Right kidney (tissue), 1 donor: ENCODE data around the gene RHBDL2.
"Not testable (repeated sequence)": the region's sequence is repeated elsewhere in the genome, so short reads cannot be mapped to it uniquely, and the experiment has no call there.

Experiments
- DNase-seq: peaks from one replicate; pipeline ENCODE4 v3.0.0-alpha.2; 2016

The RHBDL2 gene

GRCh38 chr1:38875811-38876210 is 65.8 kb downstream of the RHBDL2 start:
- DNase-seq, result no peak

GRCh38 chr1:38873027-38873969 is 68.3 kb downstream of the RHBDL2 start, which contains the start of gene MYCBP:
Gene MYCBP (minus strand): TSS chr1:38873348. CDS start chr1:38873305, 43 bp downstream.
- peak; percentile 85 for DNase-seq

GRCh38 chr1:38872401-38873026 is 69.1 kb downstream of the RHBDL2 start:
- DNase-seq, result no peak

- no peak for DNase-seq
Observed at GRCh38 chr1:38870996-38871395, 70.6 kb downstream of the RHBDL2 start.

GRCh38 chr1:38867208-38867607 is 74.4 kb downstream of the RHBDL2 start:
- DNase-seq, result no peak

- DNase-seq, result no peak
Observed at GRCh38 chr1:38865112-38865715, 76.4 kb downstream of the RHBDL2 start.

- DNase-seq, result no peak
Observed at GRCh38 chr1:38860454-38860795, 81.2 kb downstream of the RHBDL2 start.

- peak; percentile 83 for DNase-seq
Observed at GRCh38 chr1:38859561-38860453, 81.8 kb downstream of the RHBDL2 start, which contains the start of gene RRAGC. Gene RRAGC (minus strand): TSS chr1:38859772. CDS start chr1:38859646, 126 bp downstream.

GRCh38 chr1:38858833-38859560 is 82.6 kb downstream of the RHBDL2 start:
- peak; percentile 78 for DNase-seq

GRCh38 chr1:38852780-38853179 is 88.8 kb downstream of the RHBDL2 start:
- no peak for DNase-seq

- DNase-seq, result no peak
Observed at GRCh38 chr1:38848071-38848470, 93.6 kb downstream of the RHBDL2 start.

GRCh38 chr1:38846210-38846609 is 95.4 kb downstream of the RHBDL2 start:
- no peak for DNase-seq

GRCh38 chr1:38845088-38845487 is 96.5 kb downstream of the RHBDL2 start:
- not testable (repeated sequence) for DNase-seq

GRCh38 chr1:38840281-38840680 is 101.3 kb downstream of the RHBDL2 start:
- no peak for DNase-seq

GRCh38 chr1:38839363-38839762 is 102.3 kb downstream of the RHBDL2 start:
- no peak for DNase-seq

- DNase-seq, result not testable (repeated sequence)
Observed at GRCh38 chr1:38836316-38836715, 105.3 kb downstream of the RHBDL2 start.
